NB4 (cell line): ENCODE results near the gene TMED9.

Experiments
- CTCF ChIP-seq: IDR thresholded peaks from one replicate; pipeline ENCODE4 v1.5.1; 2012; ENCODE audit warnings: low read depth, low read length
- MAX ChIP-seq: IDR thresholded peaks from 2 replicates; pipeline ENCODE4 v1.6.1; 2011; ENCODE audit warnings: low read depth, low read length

- TF ChIP-seq CTCF: no peak
- no peak for TF ChIP-seq MAX
These were observed 17.4 kb downstream of the TMED9 start for GRCh38 chr5:177609076-177610059.
